Adrenal gland (tissue), 12 donors: Measurements from ENCODE around the gene ZNF333. TPM values are rescaled to one million over a fixed set of nuclear protein-coding genes. Genes with fewer than 3 reads are reported as not detected.
"Not testable (repeated sequence)": the region's sequence is repeated elsewhere in the genome, so short reads cannot be mapped to it uniquely, and the experiment has no call there.

Experiments
- DNase-seq, 7 donors: peaks; one replicate each; pipeline ENCODE4 v3.0.0-alpha.2; 2019 to 2020
- H3K27ac ChIP-seq, 5 donors: fragments of 200-600 bp; sonication (generic) in 4 of 5; 1 replicate in 3 of 5; 2 replicates in 2 of 5; pipeline versions ENCODE4 v1.5.1 to v1.8.0; 2016 to 2020; ENCODE audit warnings: mild to moderate bottlenecking in 1 of 5
- H3K27me3 ChIP-seq: fragments of 200-600 bp; 2 replicates; pipeline ENCODE4 v1.8.0; 2021
- H3K36me3 ChIP-seq, 2 donors: fragments of 200-600 bp; replicated peaks in 1 of 2; 1 replicate in 1 of 2; 2 replicates in 1 of 2; pipeline versions ENCODE4 v1.5.1 to v1.8.0; 2018 to 2022
- H3K4me1 ChIP-seq, 2 donors: fragments of 200-600 bp; replicated peaks in 1 of 2; 1 replicate in 1 of 2; 2 replicates in 1 of 2; pipeline versions ENCODE4 v1.5.1 to v1.8.0; 2018 to 2021
- H3K4me3 ChIP-seq, 4 donors: fragments of 200-600 bp; sonication (generic) in 3 of 4; one replicate each; pipeline ENCODE4 v1.5.1; 2016 to 2018
- H3K9me3 ChIP-seq, 3 donors: fragments of 200-600 bp; sonication (generic) in 1 of 3; replicated peaks in 1 of 3; 1 replicate in 2 of 3; 2 replicates in 1 of 3; pipeline versions ENCODE4 v1.5.1 to v1.8.0; 2016 to 2021
- POLR2A ChIP-seq, 2 donors: fragments of 450-650 bp; IDR thresholded peaks; one replicate each; pipeline ENCODE4 v1.6.1; 2017; ENCODE audit warnings: antibody characterized with exemption in 2 of 2, mild to moderate bottlenecking in 2 of 2, moderate library complexity in 1 of 2
- WGBS, 4 donors: extraction: QIAGEN DNeasy Blood & Tissue Kit in 2 of 4; methylation state at CpG; one replicate each; pipeline versions ENCODE4 v1.1.5 to v1.1.7; 2013 to 2017; 5-methylcytosine and 5-hydroxymethylcytosine counted together
- intact Hi-C, 2 donors: fragments of 100-400 bp; cut with DNase I; formaldehyde crosslinking; loops; one replicate each; pipeline versions ENCODE4 v1.14.1 to v1.15.0; 2022 to 2023
- polyA plus RNA-seq, 3 donors: library from polyadenylated mRNA; stranded (reverse); fragments of 200-250 nt in 2 of 3; fragments of 350-450 nt in 1 of 3; fragmentation: Illumina TruSeq in 1 of 3; extraction: RNeasy Lipid Tissue Mini Kit (QIAGEN cat#74804) in 1 of 3; gene quantifications; one replicate each; pipeline ENCODE4 v1.2.3, GENCODE V29; 2013 to 2014
- total RNA-seq, 9 donors: library from RNA; depleted of rRNA in 4 of 9; stranded (reverse); fragments of >200 nt in 4 of 9; fragments of 120-200 nt in 1 of 9; fragmentation: NEBNext Ultra II Directional in 1 of 9; extraction: Animal tissue kit (Norgen Biotek cat#: 25700) in 1 of 9; gene quantifications; one replicate each; pipeline versions ENCODE4 v1.1.0 to v1.2.4, GENCODE V29; 2013 to 2023
- TF ChIP-seq, protein P1 (sequence below), 6 experiments: fragments of 450-650 bp in 4 of 6; fragments of 200-600 bp in 2 of 6; sonication (generic) in 1 of 6; IDR thresholded peaks; 1 replicate in 5 of 6; 2 replicates in 1 of 6; pipeline versions ENCODE4 v1.5.1 to v1.8.0; 2016 to 2021; ENCODE audit warnings: antibody characterized with exemption in 6 of 6, mild to moderate bottlenecking in 2 of 6, moderate library complexity in 1 of 6
- donor health status: healthy with polysubstance abuse.
- donor health status: Bipolar disorder and iron deficiency.
- donor health status: DM: yes; HTN: yes; CAD: no.
- donor health status: DM: no; HTN: no; CAD: no.
- donor health status: DM: no; HTN: no; CAD: no.
- donor health status: DM: yes; HTN: yes; CAD: no.

Gene ZNF333
- total and polyA plus RNA-seq, 12 donors, result 8.3 to 26.1 (median 17.6) TPM

DNA sequence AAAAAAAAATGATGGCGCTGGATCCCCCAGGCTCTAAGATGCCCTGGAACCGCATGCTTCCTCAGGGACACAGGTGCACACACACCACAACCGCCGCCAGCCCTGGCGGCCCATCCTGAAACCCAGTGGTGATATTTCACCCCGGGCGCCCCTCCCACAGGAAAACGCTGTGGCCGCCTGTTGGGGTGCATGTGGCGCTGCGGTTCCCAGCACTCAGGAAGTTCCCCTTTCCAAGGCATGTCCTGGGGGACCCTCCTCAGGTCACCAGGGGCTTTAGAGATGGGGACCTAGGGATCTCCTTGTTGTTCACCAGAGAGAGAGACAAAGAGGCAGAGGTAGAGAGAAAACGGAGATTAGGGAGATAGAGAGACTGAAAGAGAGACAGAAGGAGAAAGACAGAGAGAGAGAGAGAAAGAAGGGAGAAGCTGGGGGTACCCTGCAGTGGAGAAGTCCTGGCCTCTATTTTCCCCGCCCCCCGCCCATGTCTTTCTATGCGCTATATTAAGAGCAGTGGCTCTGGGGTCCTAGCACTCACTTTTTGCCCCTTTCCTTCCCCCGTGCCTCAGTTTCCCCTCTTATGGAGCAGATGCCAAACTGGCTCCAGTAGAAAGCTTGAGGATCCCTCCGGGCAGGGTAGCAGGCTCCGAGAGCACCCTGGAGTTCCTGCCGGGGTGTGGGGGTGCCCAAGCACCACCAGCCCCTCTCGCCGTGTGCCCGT is 86.2 kb downstream of the ZNF333 start:
- peak overlapping the region in 2 of 4 donors; percentile 16 to 50 for H3K4me3 ChIP-seq
- H3K9me3 ChIP-seq, result no peaks in the 10 kb centered on the region
- H3K27me3 ChIP-seq, result no peaks in the 10 kb centered on the region
- intact Hi-C loops, result no loop called here
- TF ChIP-seq, protein P1, sequence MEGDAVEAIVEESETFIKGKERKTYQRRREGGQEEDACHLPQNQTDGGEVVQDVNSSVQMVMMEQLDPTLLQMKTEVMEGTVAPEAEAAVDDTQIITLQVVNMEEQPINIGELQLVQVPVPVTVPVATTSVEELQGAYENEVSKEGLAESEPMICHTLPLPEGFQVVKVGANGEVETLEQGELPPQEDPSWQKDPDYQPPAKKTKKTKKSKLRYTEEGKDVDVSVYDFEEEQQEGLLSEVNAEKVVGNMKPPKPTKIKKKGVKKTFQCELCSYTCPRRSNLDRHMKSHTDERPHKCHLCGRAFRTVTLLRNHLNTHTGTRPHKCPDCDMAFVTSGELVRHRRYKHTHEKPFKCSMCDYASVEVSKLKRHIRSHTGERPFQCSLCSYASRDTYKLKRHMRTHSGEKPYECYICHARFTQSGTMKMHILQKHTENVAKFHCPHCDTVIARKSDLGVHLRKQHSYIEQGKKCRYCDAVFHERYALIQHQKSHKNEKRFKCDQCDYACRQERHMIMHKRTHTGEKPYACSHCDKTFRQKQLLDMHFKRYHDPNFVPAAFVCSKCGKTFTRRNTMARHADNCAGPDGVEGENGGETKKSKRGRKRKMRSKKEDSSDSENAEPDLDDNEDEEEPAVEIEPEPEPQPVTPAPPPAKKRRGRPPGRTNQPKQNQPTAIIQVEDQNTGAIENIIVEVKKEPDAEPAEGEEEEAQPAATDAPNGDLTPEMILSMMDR (IDR thresholded peaks at IDR 0.05), result peak in 1 of 6 experiments; percentile 4
- TF ChIP-seq POLR2A (IDR thresholded peaks at IDR 0.05), result no peak
- 5 to 10% (median 6%) methylated on average over 10 to 22 of the region's 22 CpGs for WGBS, 4 donors
- H3K4me1 ChIP-seq, result no peaks in the 10 kb centered on the region
- peak overlapping the region in 1 of 5 donors; percentile 52 for H3K27ac ChIP-seq
- peak in 1 of 7 donors; percentile 22 for DNase-seq
- H3K36me3 ChIP-seq, result no peaks in the 10 kb centered on the region

DNA sequence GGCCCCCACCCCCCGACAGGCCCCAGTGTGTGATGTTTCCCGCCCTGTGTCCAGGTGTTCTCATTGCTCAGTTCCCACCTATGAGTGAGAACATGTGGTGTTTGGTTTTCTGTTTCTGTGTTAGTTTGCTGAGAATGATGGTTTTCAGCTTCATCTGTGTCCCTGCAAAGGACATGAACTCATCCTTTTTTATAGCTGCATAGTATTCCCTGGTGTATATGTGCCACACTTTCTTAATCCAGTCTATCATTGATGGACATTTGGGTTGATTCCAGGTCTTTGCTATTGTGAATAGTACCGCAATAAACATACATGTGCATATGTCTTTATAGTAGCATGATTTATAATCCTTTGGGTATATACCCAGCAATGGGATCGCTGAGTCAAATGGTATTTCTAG is 87.8 kb downstream of the ZNF333 start:
- H3K27ac ChIP-seq, intact Hi-C loops, DNase-seq, H3K9me3 ChIP-seq, H3K4me1 ChIP-seq, H3K36me3 ChIP-seq, H3K27me3 ChIP-seq, H3K4me3 ChIP-seq: not testable (repeated sequence)
- 88 to 96% (median 94%) methylated on average over 4 of the region's 4 CpGs for WGBS, 4 donors

DNA sequence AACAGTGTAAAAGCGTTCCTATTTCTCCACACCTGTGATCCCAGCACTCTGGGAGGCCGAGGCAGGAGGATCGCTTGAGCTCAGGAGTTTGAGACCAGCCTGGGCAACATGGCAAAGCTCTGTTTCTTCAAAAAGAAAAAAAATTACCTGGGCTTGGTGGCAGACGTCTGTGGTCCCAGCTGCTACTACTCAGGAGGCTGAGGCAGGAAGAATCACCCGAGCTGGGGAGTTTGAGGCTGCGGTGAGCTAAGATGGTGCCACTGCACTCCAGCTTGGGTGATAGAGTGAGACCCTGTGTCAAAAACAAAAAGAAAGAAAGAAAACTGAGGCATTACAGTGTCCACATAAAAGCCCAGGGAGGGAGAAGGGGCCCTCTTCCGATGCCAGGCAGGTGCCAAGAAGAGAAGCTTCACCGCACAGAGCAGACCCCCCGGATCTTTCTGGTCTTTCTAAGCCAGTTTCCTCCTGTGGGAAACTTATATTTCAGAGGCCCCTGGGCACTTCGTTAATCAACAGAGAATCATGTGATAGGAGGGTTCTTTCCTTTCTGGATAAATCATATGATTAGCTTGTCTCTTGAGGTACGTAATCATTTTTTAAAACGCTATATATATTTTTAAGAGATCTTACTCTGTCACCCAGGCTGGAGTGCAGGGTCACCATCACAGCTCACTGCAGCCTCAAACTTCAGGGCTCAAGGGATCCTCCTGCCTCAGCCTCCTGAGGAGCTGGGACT is 88.4 kb downstream of the ZNF333 start, which contains the start of gene ADGRE2:
Gene ADGRE2, minus strand, starts transcription at position 451 of the 736 bp plus-strand sequence. CDS start 1,804 bp downstream, outside the sequence.
- H3K4me3 ChIP-seq, H3K27ac ChIP-seq, H3K9me3 ChIP-seq, DNase-seq, H3K4me1 ChIP-seq, H3K27me3 ChIP-seq, H3K36me3 ChIP-seq, intact Hi-C loops: not testable (repeated sequence)
- 66 to 71% (median 69%) methylated on average over 11 to 12 of the region's 12 CpGs for WGBS, 4 donors

DNA sequence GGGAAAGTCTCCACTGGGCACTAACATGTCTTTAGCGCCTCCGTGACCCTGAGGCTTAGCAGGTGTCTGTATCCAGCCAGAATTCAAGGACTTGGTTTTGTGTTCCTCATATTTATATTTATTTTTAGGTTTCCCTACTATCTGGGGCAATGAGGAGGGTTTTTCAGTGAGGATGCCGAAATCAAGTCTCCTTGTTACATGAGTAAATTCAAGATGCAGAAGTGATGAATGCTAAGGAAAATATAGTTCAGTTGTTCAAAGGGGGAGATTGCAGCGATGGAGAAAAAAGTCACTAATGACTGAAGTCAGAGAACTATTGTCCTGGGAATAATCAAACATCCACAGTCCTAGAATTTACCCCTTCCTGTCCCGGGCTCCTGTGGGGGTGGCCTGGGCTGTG is 89.3 kb downstream of the ZNF333 start:
- Histone ChIP-seq H3K27ac (no peak overlapping the region), H3K9me3 (no peaks in the 10 kb centered on the region), H3K4me3 (no peak overlapping the region), H3K27me3 (no peaks in the 10 kb centered on the region), H3K36me3 (no peaks in the 10 kb centered on the region), H3K4me1 (no peaks in the 10 kb centered on the region)
- no peak for DNase-seq
- intact Hi-C loops, result no loop called here
- 43 to 46% (median 43%) methylated on average over 5 of the region's 5 CpGs for WGBS, 4 donors
- TF ChIP-seq, protein P1 (IDR thresholded peaks at IDR 0.05), result no peak
- TF ChIP-seq POLR2A (IDR thresholded peaks at IDR 0.05), result no peak

DNA sequence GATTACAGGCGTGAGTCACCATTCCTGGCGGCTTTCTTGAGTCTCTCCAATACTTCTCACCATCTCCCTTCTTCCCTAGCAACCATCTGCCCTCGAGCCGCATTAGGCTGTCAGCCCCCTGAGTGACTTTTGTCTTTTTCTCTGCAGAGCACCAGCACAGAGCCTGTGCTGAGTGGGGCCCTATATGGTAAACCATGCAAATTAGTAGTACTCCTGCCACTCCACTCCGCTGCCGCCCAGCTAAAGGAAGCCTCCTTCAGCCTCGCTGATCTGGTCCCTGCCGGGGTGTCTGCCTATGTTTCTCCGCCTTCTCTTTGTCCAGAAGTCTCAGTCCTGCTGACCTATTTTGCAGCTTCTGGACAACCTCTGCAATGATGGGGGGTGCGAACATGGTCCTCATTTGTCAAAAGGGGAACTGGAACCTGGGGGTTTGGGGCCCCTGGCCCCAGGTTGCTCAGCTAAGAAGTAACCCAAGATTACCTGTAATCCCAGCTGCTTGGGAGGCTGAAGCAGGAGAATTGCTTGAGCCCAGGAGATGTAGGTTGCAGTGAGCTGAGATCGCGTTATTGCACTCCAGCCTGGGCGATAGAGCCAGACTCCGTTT is 90.9 kb downstream of the ZNF333 start:
- 68 to 80% (median 73%) methylated on average over 9 to 14 of the region's 14 CpGs for WGBS, 4 donors
- DNase-seq, H3K36me3 ChIP-seq, H3K27me3 ChIP-seq, H3K4me3 ChIP-seq, intact Hi-C loops, H3K9me3 ChIP-seq, H3K27ac ChIP-seq, H3K4me1 ChIP-seq: not testable (repeated sequence)

DNA sequence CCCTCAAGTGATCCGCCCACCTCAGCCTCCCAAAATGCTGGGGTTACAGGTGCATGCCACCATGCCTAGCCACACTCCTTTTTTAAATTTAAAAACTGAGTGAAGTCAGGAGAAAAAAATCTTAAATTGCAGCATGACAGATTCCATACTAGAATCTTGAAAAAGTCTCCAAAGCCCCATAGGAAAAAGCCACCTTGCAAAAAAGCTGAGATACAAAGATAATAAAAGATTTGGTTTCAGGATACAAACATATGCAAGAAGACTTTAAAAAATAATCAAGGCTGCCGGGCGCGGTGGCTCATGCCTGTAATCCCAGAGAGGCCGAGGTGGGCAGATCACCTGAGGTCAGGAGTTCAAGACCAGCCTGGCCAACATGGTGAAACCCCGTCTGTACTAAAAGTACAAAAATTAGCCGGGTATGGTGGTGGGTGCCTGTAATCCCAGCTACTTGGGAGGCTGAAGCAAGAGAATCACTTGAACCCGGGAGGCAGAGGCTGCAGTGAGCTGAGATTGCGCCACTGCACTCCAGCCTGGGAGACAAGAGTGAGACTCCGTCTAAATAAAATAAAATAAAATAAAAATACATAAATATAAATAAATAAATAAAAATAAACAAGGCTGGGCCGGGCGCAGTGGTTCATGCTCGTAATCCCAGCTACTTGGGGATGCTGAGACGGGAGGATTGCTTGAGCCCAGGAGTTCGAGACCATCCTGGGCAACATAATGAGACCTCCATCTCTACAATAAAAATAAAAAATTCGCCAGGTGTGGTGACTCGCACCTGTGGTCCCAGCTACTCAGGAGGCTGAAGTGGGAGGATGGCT is 92.1 kb downstream of the ZNF333 start:
- H3K36me3 ChIP-seq, H3K4me1 ChIP-seq, DNase-seq, intact Hi-C loops, H3K27me3 ChIP-seq, H3K27ac ChIP-seq, H3K9me3 ChIP-seq, H3K4me3 ChIP-seq: not testable (repeated sequence)
- WGBS, 4 donors, result 90 to 92% (median 91%) methylated on average over 17 of the region's 17 CpGs
